RPMI8226 (cell line): ENCODE measurements around the gene TRIO.
A peak's percentile ranks its signal among the peaks of the same experiment; 100 is the strongest.

Experiments
- DNase-seq: peaks from one replicate; pipeline ENCODE4 v3.0.0-alpha.2; 2015

Gene TRIO

DNA sequence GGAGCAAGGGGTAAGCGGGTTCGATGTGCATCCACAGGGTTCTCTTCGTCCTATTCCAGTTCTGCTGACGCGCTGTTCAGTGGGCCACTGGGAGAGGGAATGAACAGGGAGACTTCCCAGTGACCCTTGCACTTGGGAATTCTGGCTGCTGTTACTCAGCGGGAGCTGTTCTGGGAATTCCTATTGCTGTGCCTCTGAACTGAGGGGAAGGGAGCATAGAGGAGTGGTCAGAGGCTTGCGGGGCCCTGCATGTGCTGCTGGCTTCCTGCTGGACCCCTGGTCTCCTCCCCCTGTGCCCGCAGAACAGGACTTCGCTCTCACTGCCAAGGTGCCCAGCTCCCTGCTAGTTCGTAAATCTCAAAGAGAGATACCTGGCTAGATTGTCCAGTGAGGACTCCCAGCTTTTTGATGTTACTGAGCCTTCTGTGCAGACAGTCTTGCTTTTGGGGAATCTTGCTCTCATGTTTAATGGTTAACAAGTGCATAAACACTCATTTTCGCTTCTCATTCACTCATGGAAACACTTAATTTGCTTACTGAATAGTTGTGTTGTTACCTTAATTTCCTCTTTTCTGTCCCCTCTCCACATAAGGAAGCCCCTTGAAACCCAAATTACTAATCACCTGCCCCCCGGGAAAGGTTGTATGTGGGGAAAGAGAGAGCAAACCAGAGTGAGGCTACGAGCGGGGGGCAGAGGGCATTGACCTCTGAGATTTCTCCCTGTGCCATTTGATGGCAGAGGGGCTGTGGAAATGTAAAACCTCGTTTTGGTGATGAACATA is 5.9 kb downstream of the TRIO start:
- DNase-seq, result no peak

DNA sequence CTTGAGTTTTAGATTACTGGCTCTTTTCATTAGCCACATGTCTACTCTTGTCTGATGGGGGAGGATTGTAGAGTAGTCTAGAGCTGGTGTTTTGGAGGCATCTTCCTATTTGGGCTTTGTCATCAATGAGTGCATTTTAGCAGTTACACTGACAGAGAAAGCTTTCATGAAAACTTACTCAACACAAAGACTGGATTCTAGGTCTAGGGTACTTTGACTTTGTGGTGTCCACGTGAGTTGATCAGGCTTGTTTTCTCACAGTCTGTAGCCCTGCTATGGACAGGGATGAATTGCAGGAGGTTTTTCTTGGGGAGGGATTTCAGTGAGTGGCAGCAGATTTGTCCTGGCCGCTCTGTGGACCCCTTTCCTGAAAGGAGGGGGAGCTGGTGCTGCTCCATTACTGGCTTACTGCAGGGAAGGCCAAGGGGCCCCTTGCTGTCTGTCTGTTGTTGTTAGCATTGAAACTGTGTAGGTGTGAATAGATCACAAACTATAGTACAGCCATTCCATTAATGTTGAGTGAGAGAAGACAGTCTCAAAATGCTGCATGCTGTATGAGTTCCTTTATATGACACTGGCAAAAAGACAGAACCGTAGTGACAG is 6.6 kb downstream of the TRIO start:
- no peak for DNase-seq

DNA sequence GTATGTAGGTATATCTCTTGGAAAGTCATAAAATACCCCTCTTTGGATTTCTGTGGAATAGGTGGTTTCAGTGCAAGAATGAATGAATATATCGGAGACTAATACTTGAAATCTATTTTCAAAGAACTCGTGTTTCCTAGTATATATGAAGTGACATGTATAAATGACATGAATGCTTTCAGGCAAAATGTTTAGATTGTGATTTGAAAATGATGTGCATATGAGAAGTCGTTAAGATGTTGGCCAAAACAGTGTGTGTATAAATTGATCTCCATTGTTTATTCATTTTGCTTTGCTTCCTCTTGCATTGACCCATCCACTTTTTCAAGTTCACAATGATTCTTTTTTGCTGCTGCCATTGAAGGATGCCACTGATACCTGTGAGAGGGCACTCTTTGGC is 8.3 kb downstream of the TRIO start:
- no peak for DNase-seq

DNA sequence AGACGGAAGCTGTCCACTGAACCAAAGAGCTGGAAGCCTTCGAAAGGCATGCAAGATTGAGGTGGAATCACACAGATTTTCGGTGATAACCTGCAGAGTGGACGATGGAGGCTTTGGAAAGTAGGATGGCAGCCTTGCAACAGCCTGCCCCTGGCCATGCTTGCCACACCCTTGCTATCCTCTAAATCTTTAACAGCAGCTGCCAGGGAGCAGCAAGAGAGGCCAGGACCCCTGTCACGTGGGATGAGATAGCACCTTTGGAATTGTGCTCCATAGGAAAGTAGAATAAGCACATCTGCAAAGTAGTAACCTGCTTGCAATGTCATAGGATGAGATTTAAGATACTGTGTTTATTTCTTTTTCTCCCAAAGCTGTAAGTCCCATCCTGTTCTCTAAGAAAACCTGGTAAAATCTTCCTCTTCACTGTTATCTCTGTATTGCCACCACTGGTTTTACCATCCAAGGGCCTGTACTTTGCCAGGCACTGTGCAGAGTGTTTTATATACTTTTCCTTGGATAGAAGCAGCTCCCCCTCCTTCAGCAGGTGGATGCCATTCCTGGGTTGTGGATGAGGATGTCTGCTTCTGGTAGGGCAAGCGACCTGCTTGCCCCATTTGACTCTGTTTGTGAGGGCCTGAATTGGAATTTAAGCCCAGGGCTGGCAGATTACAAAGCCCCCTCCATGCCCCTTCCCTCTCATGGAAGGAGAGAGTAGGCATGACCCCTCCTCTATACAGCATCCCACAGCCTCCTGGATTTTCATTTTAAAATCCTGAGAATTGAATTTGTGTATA is 10.1 kb downstream of the TRIO start:
- no peak for DNase-seq

DNA sequence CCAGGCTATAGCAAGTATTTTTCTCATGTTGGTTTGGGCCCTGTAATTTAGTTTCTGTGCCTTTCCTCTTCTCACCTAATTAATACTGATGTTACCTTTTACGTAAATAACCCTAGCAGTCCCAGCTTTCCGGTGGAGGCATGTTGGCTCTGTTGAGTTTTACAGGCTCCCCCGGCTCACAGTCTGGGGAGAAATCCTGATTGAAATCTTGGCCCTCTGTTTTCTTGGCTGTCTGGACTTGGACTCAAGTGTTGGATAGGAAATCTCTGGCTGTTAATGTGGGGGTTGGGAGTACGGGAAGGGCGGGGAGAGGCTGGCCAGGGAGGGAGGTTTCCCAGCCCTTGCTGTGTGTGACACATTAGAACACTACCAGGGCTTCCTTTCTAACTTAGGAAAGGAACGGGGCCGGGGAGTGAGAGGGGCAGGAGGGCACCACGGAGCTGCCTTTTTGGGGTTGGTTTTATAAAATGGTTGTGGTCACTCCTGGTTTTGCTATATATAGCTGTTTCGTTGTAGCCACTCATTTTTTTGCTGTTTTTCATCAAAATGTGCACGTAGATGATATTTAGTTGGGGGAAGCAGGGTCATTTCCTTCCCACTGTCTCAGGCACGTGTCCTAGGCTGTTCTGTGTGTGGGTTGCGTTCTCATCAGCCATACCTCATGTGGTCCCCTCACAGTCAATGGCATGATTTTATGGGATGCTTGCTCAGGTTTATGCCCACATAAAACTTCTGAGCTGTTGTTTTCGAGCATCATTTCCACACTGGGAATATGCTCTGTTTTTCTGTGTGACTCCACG is 11.0 kb downstream of the TRIO start:
- peak; percentile 62 for DNase-seq

DNA sequence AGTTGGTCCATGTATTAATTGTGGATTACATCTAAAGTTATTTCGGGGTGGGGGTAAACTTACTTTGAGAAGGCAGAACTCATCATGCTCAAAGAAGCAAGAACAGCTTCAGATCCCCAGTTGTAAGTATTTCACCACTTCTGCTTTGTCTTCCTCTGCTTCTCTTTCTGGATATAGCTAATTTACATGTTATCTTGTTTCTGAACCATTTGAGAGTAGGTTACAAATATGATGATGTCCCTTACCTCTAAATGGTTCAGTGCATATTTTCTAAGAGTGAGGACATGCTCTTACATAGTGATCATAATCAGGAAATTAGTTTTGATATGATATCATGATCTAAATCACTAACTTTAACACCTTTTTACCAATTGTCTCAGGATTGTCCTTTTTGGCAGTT is 11.9 kb downstream of the TRIO start:
- DNase-seq, result no peak

DNA sequence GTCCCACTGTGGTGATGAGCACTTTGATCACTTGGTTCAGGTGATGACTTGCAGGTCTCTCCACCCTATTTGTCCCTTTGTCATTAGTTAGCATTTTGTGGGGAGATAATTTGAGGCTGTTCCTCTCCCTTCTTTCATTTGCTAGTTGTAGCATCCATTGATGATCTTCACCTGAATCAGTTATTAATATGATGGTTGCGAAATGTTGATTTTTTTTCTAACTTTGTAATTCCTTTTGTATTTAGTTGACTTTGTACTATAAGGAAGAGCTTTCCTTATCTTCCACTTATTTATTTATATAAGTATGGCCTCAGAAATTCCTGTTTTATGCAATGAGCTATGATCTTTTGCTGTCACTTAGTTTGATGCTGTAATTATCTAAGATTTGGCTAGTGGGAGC is 12.6 kb downstream of the TRIO start:
- peak; percentile 40 for DNase-seq

DNA sequence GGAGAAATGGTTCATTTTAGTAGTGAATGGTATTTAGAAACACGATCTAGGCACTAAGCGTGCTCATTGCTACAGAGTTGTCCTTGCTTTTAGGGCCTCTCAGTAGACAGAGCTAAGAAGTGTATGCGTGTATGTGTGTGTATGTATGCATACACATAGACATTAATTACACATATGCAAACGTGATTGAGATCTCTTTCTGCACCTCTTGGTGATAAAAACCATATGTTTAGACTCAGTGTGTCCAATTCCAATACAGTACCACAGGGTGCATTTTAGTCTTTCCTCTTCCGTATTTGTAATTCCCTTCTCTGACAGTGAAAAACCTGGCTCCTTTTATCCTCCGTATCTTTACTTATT is 13.1 kb downstream of the TRIO start:
- DNase-seq, result no peak

DNA sequence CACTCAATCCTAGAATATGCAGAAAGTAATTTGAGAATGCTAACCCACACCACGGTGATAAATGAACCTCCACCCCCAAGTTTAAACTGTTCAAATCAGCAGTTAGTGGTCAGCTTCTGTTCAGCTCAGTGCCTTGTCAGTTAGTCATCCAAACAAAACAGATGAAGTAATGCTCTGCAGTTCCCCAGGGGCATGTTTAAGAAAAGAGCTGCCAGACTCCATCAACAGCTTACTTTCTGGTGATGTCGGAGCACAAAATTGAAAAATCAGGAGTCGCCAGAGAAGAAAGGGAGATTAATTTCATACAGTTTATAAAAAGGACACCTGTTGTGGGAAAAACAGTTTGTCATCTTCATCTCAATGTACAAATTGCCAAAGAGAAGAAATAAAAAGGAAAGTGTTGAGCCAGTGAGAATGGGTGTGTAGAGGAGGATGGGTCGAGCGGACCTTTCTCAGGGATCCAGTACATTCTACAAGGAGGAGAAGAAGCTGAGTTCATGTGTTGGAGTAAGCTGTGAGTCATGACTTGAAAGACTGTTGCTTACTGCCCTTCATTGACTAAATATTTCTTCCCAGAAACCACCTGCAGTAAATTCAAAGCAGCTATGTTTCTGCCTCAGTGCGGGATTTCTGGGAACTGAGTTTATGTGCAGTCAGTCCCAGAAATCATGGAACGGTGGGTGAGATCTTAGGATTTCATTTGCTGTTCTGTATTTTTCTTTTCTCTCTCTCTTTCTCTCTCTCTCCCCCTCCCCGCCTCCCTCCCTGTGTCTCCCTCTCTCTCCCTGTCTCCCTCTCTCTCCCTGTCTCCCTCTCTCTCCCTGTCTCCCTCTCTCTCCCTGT is 13.7 kb downstream of the TRIO start:
- DNase-seq, result peak; percentile 67

DNA sequence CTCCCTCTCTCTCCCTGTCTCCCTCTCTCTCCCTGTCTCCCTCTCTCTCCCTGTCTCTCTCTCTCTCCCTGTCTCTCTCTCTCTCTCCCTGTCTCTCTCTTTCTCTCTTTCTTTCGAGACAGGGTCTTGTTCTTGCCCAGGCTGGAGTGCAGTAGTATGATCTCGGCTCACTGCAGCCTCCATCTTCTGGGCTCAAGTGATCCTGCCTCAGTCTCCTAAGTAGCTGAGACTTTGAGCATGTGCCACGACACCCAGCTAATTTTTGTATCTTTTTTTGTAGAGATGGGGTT is 14.3 kb downstream of the TRIO start:
- peak; percentile 12 for DNase-seq

DNA sequence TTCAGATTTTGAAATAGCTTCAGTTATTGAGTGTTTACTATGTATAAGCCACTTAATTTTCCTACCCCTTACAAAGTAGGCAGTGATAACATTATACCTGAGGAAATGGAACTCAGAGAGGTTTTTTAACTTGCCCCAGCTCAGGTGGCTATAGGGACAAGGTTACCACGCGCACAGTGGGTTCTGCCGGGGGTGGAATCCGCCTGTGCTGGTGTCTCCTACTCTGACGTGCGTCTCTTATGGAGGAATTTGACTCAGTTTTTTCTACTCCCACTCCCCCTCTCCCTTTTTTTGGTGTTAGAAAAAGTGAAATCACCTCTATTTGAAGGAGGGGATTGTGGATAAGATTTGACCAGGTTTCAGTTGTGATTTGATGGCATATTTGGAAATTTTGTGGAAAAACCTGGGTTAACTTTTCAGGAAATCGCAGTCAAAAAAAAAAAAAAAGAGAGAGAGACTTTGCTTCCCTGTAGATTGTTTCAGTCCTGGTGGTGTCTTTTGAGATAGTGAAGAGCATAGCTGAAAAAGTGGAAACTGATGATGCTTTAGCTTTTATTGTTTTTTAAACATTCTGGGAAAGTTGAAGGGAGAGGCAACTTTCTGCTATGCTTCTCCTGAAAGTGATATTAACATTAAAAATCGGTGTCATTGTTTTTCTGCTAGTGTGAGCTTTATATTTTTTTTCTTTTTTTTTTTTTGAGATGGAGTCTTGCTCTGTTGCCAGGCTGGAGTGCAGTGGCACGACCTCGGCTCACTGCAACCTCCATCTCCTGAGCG is 15.9 kb downstream of the TRIO start:
- DNase-seq, result peak; percentile 56

DNA sequence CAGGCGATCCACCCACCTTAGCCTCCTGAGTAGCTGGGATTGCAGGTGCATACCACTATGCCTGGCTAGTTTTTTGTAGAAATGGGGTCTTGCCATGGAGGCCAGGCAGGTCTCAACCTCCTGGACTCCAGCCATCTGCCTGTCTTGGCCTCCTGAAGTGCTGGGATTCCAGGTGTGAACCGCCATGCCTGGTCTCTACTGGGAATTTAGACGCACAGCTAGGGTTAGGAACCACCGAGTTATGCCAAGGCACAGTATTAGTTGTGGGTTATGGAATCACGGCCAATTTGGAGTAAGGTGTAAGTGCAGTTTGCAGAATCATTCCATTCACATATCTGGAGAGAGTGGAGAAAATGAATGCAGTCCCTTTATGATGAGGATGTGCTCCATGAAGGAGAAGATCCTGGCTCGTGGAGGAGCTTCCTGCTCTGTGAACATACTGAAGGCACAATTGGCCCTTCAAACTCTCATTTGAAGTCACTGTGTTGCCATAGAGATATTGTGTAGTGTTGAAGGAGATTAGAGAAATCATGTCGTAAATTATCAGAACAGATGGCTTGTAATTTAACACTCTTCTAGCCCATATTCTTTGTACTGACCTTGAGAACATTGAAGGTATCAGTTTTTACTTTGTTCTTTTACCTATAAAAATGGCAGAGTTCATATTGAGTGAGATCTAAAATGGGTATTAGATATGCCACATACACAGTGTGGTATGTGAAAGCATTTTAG is 18.8 kb downstream of the TRIO start:
- peak; percentile 7 for DNase-seq

DNA sequence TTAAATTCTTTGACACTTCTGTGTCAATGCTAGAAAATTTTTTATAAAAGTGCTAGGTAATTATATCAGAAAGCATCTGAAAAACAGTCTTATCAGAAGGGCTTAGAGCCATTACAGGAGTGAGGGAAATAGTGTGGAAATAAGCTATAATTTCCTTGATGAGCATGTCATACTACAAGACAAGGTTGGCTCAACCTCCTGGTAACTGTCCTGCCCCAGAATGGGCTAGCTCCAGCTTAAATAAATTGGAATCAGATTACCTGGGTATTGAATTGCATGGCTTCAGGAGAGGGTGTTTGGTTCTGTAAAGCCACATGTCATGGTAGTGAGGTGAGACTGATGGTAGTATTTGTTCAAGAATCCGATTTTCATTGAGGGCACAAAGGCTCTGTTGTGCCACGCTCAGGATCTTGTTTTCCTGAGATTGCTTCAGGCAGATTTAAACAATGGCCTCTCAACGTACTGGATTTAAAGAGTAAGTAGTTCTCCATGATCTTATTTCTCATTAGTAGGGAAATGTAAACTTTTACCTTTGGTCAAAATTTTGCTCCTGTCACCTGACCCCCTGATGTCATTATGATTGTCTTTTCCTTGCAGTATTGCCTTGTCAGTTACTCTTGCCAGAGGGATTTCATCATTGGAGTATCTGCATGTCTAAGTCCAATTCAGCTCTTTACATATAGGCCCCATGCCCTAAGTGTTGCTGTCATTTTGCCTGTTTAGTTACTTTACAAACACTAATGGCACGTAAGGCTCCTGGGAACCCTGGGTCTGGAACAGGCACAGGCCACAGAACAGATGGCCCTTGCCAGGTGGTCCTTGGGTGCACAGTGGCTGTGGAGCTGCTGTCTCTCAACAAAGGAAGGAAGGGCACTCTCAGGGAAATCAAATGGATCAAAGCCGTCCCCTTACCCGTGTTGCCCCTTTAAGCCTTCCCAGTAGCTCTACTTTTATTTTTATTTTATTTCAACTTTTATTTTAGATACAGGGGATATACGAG is 21.3 kb downstream of the TRIO start:
- DNase-seq, result no peak

DNA sequence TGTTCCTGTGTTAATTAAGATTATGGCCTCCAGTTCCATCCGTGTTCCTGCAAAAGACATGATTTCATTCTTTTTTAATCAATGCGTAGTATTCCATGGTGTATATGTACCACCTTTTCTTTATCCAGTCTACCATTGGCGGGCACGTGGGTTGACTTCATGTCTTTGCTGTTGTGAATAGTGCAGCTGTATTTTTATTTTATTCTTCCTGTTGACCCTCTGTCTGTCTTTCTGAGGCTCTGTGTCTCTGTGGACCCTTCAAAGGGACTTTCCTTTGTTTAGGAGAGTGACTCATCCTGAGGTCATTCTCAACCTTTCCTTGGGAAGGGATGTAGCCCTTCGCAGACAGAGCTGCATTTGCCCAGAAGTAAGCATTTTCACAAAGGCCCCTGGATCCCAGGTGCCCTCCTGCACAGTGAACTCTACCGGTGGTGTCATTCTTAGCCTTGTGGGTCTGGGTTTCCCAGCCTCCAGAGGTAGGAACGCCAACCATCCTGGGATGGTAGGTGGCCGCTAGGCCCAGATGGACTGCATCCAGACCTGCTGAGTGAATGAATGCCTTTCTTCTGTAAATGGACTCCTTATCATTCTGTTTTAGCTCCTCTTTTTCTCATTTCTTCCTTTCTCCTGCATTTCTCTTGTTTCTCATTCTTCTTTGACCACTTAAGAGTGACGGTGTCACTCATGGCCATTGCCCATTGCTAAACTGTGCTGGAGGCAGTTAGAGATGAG is 22.4 kb downstream of the TRIO start:
- no peak for DNase-seq

DNA sequence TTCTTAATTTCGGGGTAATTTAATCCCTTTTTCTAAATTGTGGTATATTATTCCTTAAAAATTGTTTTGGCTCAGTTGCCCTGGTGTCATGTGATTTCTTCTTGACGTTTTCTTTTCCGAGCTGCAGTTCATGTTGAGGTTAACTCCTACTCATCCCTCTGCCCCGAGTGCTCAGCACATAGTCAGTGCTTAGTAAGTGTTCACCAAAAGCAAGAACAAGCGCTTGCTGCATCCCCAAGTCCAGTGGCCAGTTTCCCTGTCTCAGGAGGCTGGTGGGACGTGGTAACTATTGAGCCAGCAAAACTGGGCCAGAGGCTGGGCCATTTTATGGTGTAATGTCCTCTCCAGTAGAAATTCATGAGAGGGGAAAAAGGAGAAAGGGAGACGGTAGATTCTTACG is 23.3 kb downstream of the TRIO start:
- no peak for DNase-seq

DNA sequence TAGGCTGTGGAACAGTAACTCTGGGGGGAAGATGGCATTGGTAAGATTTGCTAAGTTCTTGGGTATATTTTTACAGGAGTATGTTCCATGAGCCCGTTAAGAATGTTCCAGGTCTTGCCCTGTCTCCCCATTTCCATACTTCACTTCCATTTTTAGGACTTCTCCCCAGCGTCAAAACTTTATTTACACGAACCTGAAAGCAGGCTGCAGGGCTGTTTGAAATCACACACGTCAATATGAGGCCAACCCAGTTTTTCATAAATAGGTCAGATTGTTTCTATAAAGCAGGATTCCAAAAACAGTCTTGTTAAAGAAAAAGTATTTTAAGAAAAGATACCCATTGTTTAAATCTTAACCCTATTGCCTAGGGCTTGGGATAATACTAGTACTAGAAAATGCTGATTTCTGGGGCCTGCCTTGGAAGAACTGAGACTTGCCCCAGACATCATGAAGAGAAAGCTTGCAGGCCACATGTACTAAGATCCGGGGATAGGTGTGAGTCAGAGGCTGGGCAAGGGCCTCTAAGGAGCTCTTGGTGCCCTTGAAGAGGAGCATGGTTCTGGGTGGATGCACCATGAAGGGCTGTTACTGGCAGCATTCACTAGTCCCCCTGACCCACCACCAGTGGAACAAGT is 24.2 kb downstream of the TRIO start:
- DNase-seq, result no peak

DNA sequence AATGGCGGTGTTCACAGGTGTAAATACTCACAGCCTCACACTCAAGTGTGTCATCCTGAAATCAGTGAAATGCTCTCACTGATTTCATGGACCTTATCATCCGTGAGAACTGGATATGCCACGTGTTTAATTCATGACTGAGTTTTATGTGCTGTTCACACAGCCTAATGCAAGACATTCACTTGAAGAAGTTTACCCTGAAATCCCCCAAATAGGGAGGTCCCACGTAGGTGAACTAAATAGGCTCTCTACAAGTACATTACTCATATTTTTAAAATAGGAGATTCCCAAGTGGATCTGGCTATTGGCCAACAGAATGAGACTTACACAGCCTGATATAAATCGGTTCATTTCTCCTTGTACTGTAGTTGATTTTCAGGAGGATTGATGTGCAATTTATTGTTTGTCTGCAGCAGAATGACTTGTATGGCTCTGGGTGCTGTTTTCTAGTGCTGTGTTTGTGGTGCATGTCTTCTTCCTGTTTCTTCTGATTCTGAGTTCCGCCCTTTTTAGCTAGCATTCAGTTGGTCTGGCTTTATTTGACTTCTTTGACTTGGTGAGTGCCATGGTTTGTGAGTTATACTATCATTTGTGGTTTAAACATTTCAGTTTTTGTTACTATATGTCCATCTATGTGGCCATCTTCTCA is 25.1 kb downstream of the TRIO start:
- DNase-seq, result no peak

DNA sequence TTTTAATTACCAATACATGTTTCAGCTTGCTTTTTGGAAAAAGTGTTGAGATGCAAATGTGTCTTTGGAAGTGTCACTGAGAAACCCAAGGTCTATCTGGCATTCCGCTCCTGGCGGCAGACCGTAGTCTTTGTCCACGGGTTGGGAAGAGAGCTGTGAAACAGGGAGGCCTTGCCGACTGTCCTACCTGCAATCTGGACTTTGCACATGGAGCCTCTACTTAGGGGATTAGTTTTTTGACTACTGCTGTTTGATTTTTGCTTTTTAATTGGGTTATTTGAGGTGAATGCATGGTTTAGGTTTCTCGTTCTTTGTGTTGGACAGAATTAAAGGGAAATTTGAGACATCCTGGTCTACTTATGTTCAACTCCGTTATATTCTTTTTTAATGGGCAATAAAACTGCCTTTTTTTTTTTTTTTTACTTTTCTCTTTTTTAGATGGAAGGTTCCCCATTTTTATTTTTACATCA is 25.7 kb downstream of the TRIO start:
- peak; percentile 72 for DNase-seq
